Measurements from ENCODE around the gene EPB41. TPM values are rescaled to one million over a fixed set of nuclear protein-coding genes. Genes with fewer than 3 reads are reported as not detected.
"Not testable (repeated sequence)": the region's sequence is repeated elsewhere in the genome, so short reads cannot be mapped to it uniquely, and the experiment has no call there.

EPB41 gene
- total RNA-seq, 1 donor from 2014 or later = 74.9 TPM

GRCh38 chr1:29056256-29056655, 141.9 kb downstream of the EPB41 start:
- H3K4me1 Mint-ChIP-seq (ENCODE audit: low read depth) = peaks cover 6% of the 10 kb centered on the region
- no peak overlapping the region for H3K4me3 Mint-ChIP-seq
- no peaks in the 10 kb centered on the region for H3K9me3 Mint-ChIP-seq
- intact Hi-C loops (cut with micrococcal nuclease) = no loop called here
- H3K27me3 Mint-ChIP-seq (ENCODE audit: insufficient read depth) = no peaks in the 10 kb centered on the region
- H3K27ac Mint-ChIP-seq = no peak overlapping the region
- no peak for DNase-seq (ENCODE audit: low spot score)
- peaks cover 13% of the 10 kb centered on the region for H3K36me3 Mint-ChIP-seq (ENCODE audit: low read depth)

- H3K27me3 Mint-ChIP-seq (ENCODE audit: insufficient read depth) = no peaks in the 10 kb centered on the region
- H3K9me3 Mint-ChIP-seq = no peaks in the 10 kb centered on the region
- DNase-seq (ENCODE audit: low spot score) = no peak
- H3K36me3 Mint-ChIP-seq (ENCODE audit: low read depth) = peaks cover 12% of the 10 kb centered on the region
- H3K4me3 Mint-ChIP-seq = no peak overlapping the region
- no peak overlapping the region for H3K27ac Mint-ChIP-seq
- intact Hi-C loops (cut with micrococcal nuclease) = no loop called here
- H3K4me1 Mint-ChIP-seq (ENCODE audit: low read depth) = peaks cover 18% of the 10 kb centered on the region
Measured at GRCh38 chr1:29057700-29058099, 143.3 kb downstream of the EPB41 start.

- Mint-ChIP-seq H3K9me3 (no peaks in the 10 kb centered on the region), H3K36me3 (ENCODE audit: low read depth) (peaks cover 16% of the 10 kb centered on the region), H3K4me1 (ENCODE audit: low read depth) (peaks cover 23% of the 10 kb centered on the region), H3K27me3 (ENCODE audit: insufficient read depth) (no peaks in the 10 kb centered on the region), H3K4me3 (peak overlapping the region; percentile 46), H3K27ac (peak overlapping the region; percentile 97)
- DNase-seq (ENCODE audit: low spot score) = no peak
- intact Hi-C loops (cut with micrococcal nuclease) = loop anchor here (1.0 to 5.0 kb wide), 6 partner anchors 62 to 544 kb away; partner anchors contain the start of gene SRSF4
Measured at GRCh38 chr1:29062157-29062942, 148.0 kb downstream of the EPB41 start.

GRCh38 chr1:29064064-29064463, 149.7 kb downstream of the EPB41 start:
- Mint-ChIP-seq H3K4me1 (ENCODE audit: low read depth) (peaks cover 23% of the 10 kb centered on the region), H3K36me3 (ENCODE audit: low read depth) (peaks cover 16% of the 10 kb centered on the region), H3K4me3 (no peak overlapping the region), H3K27ac (peak overlapping the region; percentile 29), H3K27me3 (ENCODE audit: insufficient read depth) (no peaks in the 10 kb centered on the region), H3K9me3 (no peaks in the 10 kb centered on the region)
- intact Hi-C loops (cut with micrococcal nuclease) = loop anchor here (5.0 kb wide), 2 partner anchors 118 to 138 kb away; partner anchors contain the start of gene SRSF4
- DNase-seq (ENCODE audit: low spot score) = no peak

- Mint-ChIP-seq H3K9me3 (no peaks in the 10 kb centered on the region), H3K36me3 (ENCODE audit: low read depth) (peaks cover 4% of the 10 kb centered on the region), H3K4me1 (ENCODE audit: low read depth) (peaks cover 7% of the 10 kb centered on the region), H3K27me3 (ENCODE audit: insufficient read depth) (no peaks in the 10 kb centered on the region), H3K4me3 (no peak overlapping the region), H3K27ac (no peak overlapping the region)
- no peak for DNase-seq (ENCODE audit: low spot score)
- intact Hi-C loops (cut with micrococcal nuclease) = no loop called here
Measured at GRCh38 chr1:29077155-29077554, 162.8 kb downstream of the EPB41 start.

GRCh38 chr1:29079916-29080629, 165.7 kb downstream of the EPB41 start:
- H3K27ac Mint-ChIP-seq; H3K27me3 Mint-ChIP-seq (ENCODE audit: insufficient read depth); H3K9me3 Mint-ChIP-seq; intact Hi-C loops (cut with micrococcal nuclease); H3K36me3 Mint-ChIP-seq (ENCODE audit: low read depth); DNase-seq (ENCODE audit: low spot score); H3K4me3 Mint-ChIP-seq: not testable (repeated sequence)
- H3K4me1 Mint-ChIP-seq (ENCODE audit: low read depth) = peaks cover 15% of the 10 kb centered on the region

GRCh38 chr1:29081201-29081600, 166.8 kb downstream of the EPB41 start:
- intact Hi-C loops (cut with micrococcal nuclease) = no loop called here
- H3K4me3 Mint-ChIP-seq = no peak overlapping the region
- H3K4me1 Mint-ChIP-seq (ENCODE audit: low read depth) = peaks cover 15% of the 10 kb centered on the region
- no peaks in the 10 kb centered on the region for H3K27me3 Mint-ChIP-seq (ENCODE audit: insufficient read depth)
- H3K36me3 Mint-ChIP-seq (ENCODE audit: low read depth) = no peaks in the 10 kb centered on the region
- no peaks in the 10 kb centered on the region for H3K9me3 Mint-ChIP-seq
- DNase-seq (ENCODE audit: low spot score) = no peak
- H3K27ac Mint-ChIP-seq = no peak overlapping the region

- H3K4me3 Mint-ChIP-seq = no peak overlapping the region
- no peak overlapping the region for H3K27ac Mint-ChIP-seq
- DNase-seq (ENCODE audit: low spot score) = no peak
- intact Hi-C loops (cut with micrococcal nuclease) = no loop called here
- H3K27me3 Mint-ChIP-seq (ENCODE audit: insufficient read depth) = no peaks in the 10 kb centered on the region
- peaks cover 15% of the 10 kb centered on the region for H3K4me1 Mint-ChIP-seq (ENCODE audit: low read depth)
- H3K36me3 Mint-ChIP-seq (ENCODE audit: low read depth) = no peaks in the 10 kb centered on the region
- H3K9me3 Mint-ChIP-seq = no peaks in the 10 kb centered on the region
Measured at GRCh38 chr1:29082519-29082918, 168.2 kb downstream of the EPB41 start.

GRCh38 chr1:29083317-29084195, 169.2 kb downstream of the EPB41 start:
- H3K27ac Mint-ChIP-seq = no peak overlapping the region
- no peak for DNase-seq (ENCODE audit: low spot score)
- peaks cover 15% of the 10 kb centered on the region for H3K4me1 Mint-ChIP-seq (ENCODE audit: low read depth)
- intact Hi-C loops (cut with micrococcal nuclease) = no loop called here
- H3K36me3 Mint-ChIP-seq (ENCODE audit: low read depth) = no peaks in the 10 kb centered on the region
- H3K27me3 Mint-ChIP-seq (ENCODE audit: insufficient read depth) = no peaks in the 10 kb centered on the region
- no peak overlapping the region for H3K4me3 Mint-ChIP-seq
- H3K9me3 Mint-ChIP-seq = no peaks in the 10 kb centered on the region

GRCh38 chr1:29084196-29084521, 169.8 kb downstream of the EPB41 start:
- Mint-ChIP-seq H3K27ac (no peak overlapping the region), H3K9me3 (no peaks in the 10 kb centered on the region), H3K4me3 (no peak overlapping the region), H3K4me1 (ENCODE audit: low read depth) (peaks cover 15% of the 10 kb centered on the region), H3K36me3 (ENCODE audit: low read depth) (no peaks in the 10 kb centered on the region), H3K27me3 (ENCODE audit: insufficient read depth) (no peaks in the 10 kb centered on the region)
- no peak for DNase-seq (ENCODE audit: low spot score)
- intact Hi-C loops (cut with micrococcal nuclease) = no loop called here

GRCh38 chr1:29090937-29091618, 176.7 kb downstream of the EPB41 start:
- Mint-ChIP-seq H3K4me1 (ENCODE audit: low read depth) (peaks cover 2% of the 10 kb centered on the region), H3K27me3 (ENCODE audit: insufficient read depth) (no peaks in the 10 kb centered on the region), H3K9me3 (peaks cover 6% of the 10 kb centered on the region), H3K27ac (no peak overlapping the region), H3K36me3 (ENCODE audit: low read depth) (peaks cover 24% of the 10 kb centered on the region), H3K4me3 (no peak overlapping the region)
- DNase-seq (ENCODE audit: low spot score) = no peak
- intact Hi-C loops (cut with micrococcal nuclease) = no loop called here

- H3K9me3 Mint-ChIP-seq; H3K4me3 Mint-ChIP-seq; intact Hi-C loops (cut with micrococcal nuclease): not testable (repeated sequence)
Measured at GRCh38 chr1:29092704-29093103, 178.3 kb downstream of the EPB41 start.

More at GRCh38 chr1:29092704-29093103, 178.3 kb downstream of the EPB41 start:
- H3K27ac Mint-ChIP-seq; DNase-seq (ENCODE audit: low spot score); H3K4me1 Mint-ChIP-seq (ENCODE audit: low read depth); H3K27me3 Mint-ChIP-seq (ENCODE audit: insufficient read depth): not testable (repeated sequence)
- peaks cover 32% of the 10 kb centered on the region for H3K36me3 Mint-ChIP-seq (ENCODE audit: low read depth)
